Measurements from ENCODE around the gene ACOT13. TPM values are rescaled to one million over a fixed set of nuclear protein-coding genes. Genes with fewer than 3 reads are reported as not detected.
A peak's percentile ranks its signal among the peaks of the same experiment; 100 is the strongest.
"Not testable (repeated sequence)": the region's sequence is repeated elsewhere in the genome, so short reads cannot be mapped to it uniquely, and the experiment has no call there.

Gene ACOT13
- total and polyA plus RNA-seq, 5 donors, result 63.7 to 92.1 (median 85.2) TPM

GRCh38 chr6:24731456-24732134 is 64.7 kb downstream of the ACOT13 start:
- H3K4me1 ChIP-seq (ENCODE audit: control insufficient read depth, insufficient read depth, low read length); DNase-seq; H3K27ac ChIP-seq (ENCODE audit: low read length); H3K9me3 ChIP-seq (ENCODE audit: control insufficient read depth, low read length); H3K27me3 ChIP-seq (ENCODE audit: control insufficient read depth, insufficient read depth); H3K4me3 ChIP-seq (ENCODE audit: low read length); ATAC-seq; intact Hi-C loops (cut with DNase I): not testable (repeated sequence)
- 90% methylated on average over 6 of the region's 6 CpGs for WGBS

DNA sequence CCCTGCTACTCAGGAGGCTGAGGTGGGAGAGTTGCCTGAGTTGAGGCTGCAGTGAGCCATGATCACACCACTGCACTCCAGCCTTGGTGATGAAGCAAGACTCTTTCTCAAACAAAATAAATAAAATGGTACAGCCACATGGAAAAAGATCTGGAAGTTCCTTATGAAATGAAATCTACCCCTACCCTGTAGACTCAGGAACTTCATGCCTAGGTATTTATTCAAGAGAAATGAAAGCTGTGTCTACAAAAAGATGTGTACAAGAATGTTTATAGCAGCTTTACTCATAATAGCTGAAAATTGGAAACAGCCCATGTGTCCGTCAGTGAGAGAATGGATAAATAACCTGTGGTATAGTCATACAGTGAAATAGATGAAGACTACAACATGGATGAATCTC is 67.3 kb downstream of the ACOT13 start:
- Histone ChIP-seq H3K4me3 (ENCODE audit: low read length) (no peak overlapping the region), H3K27ac (ENCODE audit: low read length) (no peak overlapping the region), H3K4me1 (ENCODE audit: control insufficient read depth, insufficient read depth, low read length) (no peaks in the 10 kb centered on the region), H3K9me3 (ENCODE audit: control insufficient read depth, low read length) (no peaks in the 10 kb centered on the region), H3K27me3 (ENCODE audit: control insufficient read depth, insufficient read depth) (no peaks in the 10 kb centered on the region)
- DNase-seq (no peak), ATAC-seq (no peak)
- intact Hi-C loops (cut with DNase I), result no loop called here
- 93% methylated on average over 1 of the region's 1 CpG for WGBS

DNA sequence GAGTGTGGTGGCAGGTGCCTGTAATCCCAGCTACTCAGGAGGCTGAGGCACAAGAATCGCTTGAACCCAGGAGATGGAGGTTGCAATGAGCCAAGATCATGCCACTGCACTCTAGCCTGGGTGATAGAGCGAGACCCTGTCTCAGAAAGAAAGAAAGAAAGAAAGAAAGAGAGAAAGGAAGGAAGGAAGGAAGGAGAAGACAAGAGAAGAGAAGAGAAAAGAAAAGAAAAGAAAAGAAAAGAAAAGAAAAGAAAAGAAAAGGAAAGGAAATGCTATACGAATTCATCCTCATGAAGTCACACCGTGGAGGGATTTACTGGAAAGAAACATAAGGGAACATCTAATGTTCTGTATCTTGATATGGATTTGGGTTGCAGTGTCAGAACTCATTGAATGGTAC is 67.8 kb downstream of the ACOT13 start:
- H3K9me3 ChIP-seq (ENCODE audit: control insufficient read depth, low read length); intact Hi-C loops (cut with DNase I); H3K27ac ChIP-seq (ENCODE audit: low read length); ATAC-seq; H3K4me3 ChIP-seq (ENCODE audit: low read length); DNase-seq; H3K27me3 ChIP-seq (ENCODE audit: control insufficient read depth, insufficient read depth); H3K4me1 ChIP-seq (ENCODE audit: control insufficient read depth, insufficient read depth, low read length): not testable (repeated sequence)
- 92% methylated on average over 4 of the region's 4 CpGs for WGBS

DNA sequence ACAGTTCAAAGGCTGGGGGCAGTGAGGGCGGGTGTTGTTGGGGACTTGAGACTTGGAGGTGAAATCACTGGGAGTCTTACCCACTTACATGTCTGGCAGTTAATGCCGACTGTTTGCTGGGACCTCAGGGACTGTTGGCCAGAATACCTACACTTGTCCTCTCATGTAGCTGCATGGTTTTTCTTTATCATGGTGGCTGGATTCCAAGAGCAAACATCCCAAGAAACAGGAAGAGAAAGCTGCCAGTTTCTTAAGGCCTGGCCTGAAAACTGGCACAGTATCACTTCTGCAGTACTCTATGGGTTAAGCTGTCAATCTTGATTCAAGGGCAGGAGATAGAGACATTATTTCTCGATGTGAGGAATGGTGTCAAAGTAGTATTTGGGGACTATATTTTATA is 71.9 kb downstream of the ACOT13 start:
- Histone ChIP-seq H3K4me1 (ENCODE audit: control insufficient read depth, insufficient read depth, low read length) (no peaks in the 10 kb centered on the region), H3K27ac (ENCODE audit: low read length) (no peak overlapping the region), H3K27me3 (ENCODE audit: control insufficient read depth, insufficient read depth) (no peaks in the 10 kb centered on the region), H3K9me3 (ENCODE audit: control insufficient read depth, low read length) (no peaks in the 10 kb centered on the region), H3K4me3 (ENCODE audit: low read length) (no peak overlapping the region)
- no peak for DNase-seq
- intact Hi-C loops (cut with DNase I), result no loop called here
- WGBS, result 47% methylated on average over 3 of the region's 3 CpGs
- ATAC-seq, result no peak

GRCh38 chr6:24740861-24741260 is 74.0 kb downstream of the ACOT13 start:
- DNase-seq (no peak), ATAC-seq (no peak)
- Histone ChIP-seq H3K9me3 (ENCODE audit: control insufficient read depth, low read length) (no peaks in the 10 kb centered on the region), H3K4me3 (ENCODE audit: low read length) (no peak overlapping the region), H3K27ac (ENCODE audit: low read length) (no peak overlapping the region), H3K4me1 (ENCODE audit: control insufficient read depth, insufficient read depth, low read length) (no peaks in the 10 kb centered on the region), H3K27me3 (ENCODE audit: control insufficient read depth, insufficient read depth) (no peaks in the 10 kb centered on the region)
- intact Hi-C loops (cut with DNase I), result no loop called here

- no peaks in the 10 kb centered on the region for H3K9me3 ChIP-seq (ENCODE audit: control insufficient read depth, low read length)
- no peak for DNase-seq
- no peaks in the 10 kb centered on the region for H3K27me3 ChIP-seq (ENCODE audit: control insufficient read depth, insufficient read depth)
- no peaks in the 10 kb centered on the region for H3K4me1 ChIP-seq (ENCODE audit: control insufficient read depth, insufficient read depth, low read length)
- H3K27ac ChIP-seq (ENCODE audit: low read length), result no peak overlapping the region
- H3K4me3 ChIP-seq (ENCODE audit: low read length), result no peak overlapping the region
- 85% methylated on average over 5 of the region's 5 CpGs for WGBS
- intact Hi-C loops (cut with DNase I), result no loop called here
- no peak for ATAC-seq
Observed at GRCh38 chr6:24742216-24742738, 75.4 kb downstream of the ACOT13 start.

DNA sequence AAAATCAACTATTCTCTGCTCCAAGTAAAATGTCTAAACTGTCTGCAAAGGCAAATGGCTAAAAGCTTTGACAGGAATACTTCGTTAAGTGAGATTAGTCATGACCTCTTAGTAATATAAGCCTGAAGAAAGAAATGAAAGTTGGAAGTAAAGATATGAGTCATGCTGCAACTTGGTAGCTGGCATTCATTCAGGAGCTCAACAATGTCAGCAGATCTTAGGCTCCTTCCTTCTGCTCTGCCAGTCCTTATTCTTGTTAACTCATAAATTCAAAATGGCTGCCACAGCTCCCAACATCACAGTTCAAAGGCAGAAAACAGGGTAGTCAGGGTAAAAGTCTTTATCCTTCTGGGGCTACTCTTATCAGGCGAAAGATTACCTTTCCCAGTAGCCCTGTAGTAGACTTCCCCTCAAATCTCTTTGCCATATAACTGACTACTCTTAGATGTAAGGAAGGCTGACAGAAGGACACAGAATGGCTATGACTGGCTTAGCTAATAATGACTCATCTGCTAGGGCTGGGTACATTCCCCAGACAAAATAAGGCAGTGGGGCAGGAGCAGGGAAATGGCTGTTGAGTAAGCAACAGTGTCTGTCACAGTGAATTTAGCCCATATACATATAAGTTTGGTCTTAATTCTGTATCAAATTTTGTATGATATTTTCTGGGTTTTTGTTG is 76.5 kb downstream of the ACOT13 start:
- 65% methylated on average over 2 of the region's 2 CpGs for WGBS
- intact Hi-C loops (cut with DNase I), result no loop called here

GRCh38 chr6:24743944-24744335 is 77.1 kb downstream of the ACOT13 start:
- ATAC-seq (no peak), DNase-seq (no peak)
- H3K9me3 ChIP-seq (ENCODE audit: control insufficient read depth, low read length), result no peaks in the 10 kb centered on the region
- no peak overlapping the region for H3K27ac ChIP-seq (ENCODE audit: low read length)
- no peaks in the 10 kb centered on the region for H3K27me3 ChIP-seq (ENCODE audit: control insufficient read depth, insufficient read depth)
- 73% methylated on average over 3 of the region's 3 CpGs for WGBS
- H3K4me1 ChIP-seq (ENCODE audit: control insufficient read depth, insufficient read depth, low read length), result no peaks in the 10 kb centered on the region
- intact Hi-C loops (cut with DNase I), result no loop called here
- no peak overlapping the region for H3K4me3 ChIP-seq (ENCODE audit: low read length)

More for the DNA sequence above, 76.5 kb downstream of the ACOT13 start:
- no peaks in the 10 kb centered on the region for H3K4me1 ChIP-seq (ENCODE audit: control insufficient read depth, insufficient read depth, low read length)
- H3K27me3 ChIP-seq (ENCODE audit: control insufficient read depth, insufficient read depth), result no peaks in the 10 kb centered on the region
- no peaks in the 10 kb centered on the region for H3K9me3 ChIP-seq (ENCODE audit: control insufficient read depth, low read length)
- no peak for DNase-seq
- ATAC-seq, result peak; percentile 62 to 71
- H3K27ac ChIP-seq (ENCODE audit: low read length), result no peak overlapping the region
- no peak overlapping the region for H3K4me3 ChIP-seq (ENCODE audit: low read length)

- ATAC-seq (peak; percentile 44 to 51), DNase-seq (no peak)
- Histone ChIP-seq H3K27me3 (ENCODE audit: control insufficient read depth, insufficient read depth) (no peaks in the 10 kb centered on the region), H3K4me1 (ENCODE audit: control insufficient read depth, insufficient read depth, low read length) (no peaks in the 10 kb centered on the region), H3K4me3 (ENCODE audit: low read length) (no peak overlapping the region), H3K9me3 (ENCODE audit: control insufficient read depth, low read length) (no peaks in the 10 kb centered on the region), H3K27ac (ENCODE audit: low read length) (no peak overlapping the region)
- intact Hi-C loops (cut with DNase I), result no loop called here
- 77% methylated on average over 5 of the region's 5 CpGs for WGBS
Observed at GRCh38 chr6:24744911-24745310, 78.0 kb downstream of the ACOT13 start.

- no peak overlapping the region for H3K27ac ChIP-seq (ENCODE audit: low read length)
- no peaks in the 10 kb centered on the region for H3K4me1 ChIP-seq (ENCODE audit: control insufficient read depth, insufficient read depth, low read length)
- no peaks in the 10 kb centered on the region for H3K9me3 ChIP-seq (ENCODE audit: control insufficient read depth, low read length)
- H3K4me3 ChIP-seq (ENCODE audit: low read length), result no peak overlapping the region
- no peak for DNase-seq
- intact Hi-C loops (cut with DNase I), result no loop called here
- no peaks in the 10 kb centered on the region for H3K27me3 ChIP-seq (ENCODE audit: control insufficient read depth, insufficient read depth)
- no peak for ATAC-seq
- 78% methylated on average over 3 of the region's 3 CpGs for WGBS
Observed at GRCh38 chr6:24749297-24749696, 82.4 kb downstream of the ACOT13 start.

DNA sequence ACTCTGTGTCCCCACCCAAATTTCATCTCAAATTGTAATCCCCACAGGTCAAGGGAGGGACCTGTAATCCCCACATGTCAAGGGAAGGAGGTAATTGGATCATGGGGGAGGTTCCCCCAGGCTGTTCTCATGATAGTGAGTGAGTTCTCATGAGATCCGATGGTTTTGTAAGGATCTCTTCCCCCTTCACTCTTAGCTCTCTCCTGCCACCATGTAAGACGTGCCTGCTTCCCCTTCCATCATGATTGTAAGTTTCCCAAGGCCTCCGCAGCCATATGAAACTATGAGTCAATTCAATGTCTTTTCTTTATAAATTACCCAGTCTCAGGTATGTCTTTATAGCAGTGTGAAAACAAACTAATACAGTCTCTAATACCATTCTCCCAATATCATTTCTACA is 84.0 kb downstream of the ACOT13 start:
- intact Hi-C loops (cut with DNase I); H3K27ac ChIP-seq (ENCODE audit: low read length); DNase-seq; H3K9me3 ChIP-seq (ENCODE audit: control insufficient read depth, low read length); H3K27me3 ChIP-seq (ENCODE audit: control insufficient read depth, insufficient read depth); H3K4me3 ChIP-seq (ENCODE audit: low read length); ATAC-seq; H3K4me1 ChIP-seq (ENCODE audit: control insufficient read depth, insufficient read depth, low read length): not testable (repeated sequence)
- WGBS, result 85% methylated on average over 3 of the region's 3 CpGs
